Caco-2 (cell line): ENCODE results near the gene TNS3. TPM values are rescaled to one million over a fixed set of nuclear protein-coding genes. Genes with fewer than 3 reads are reported as not detected.
A peak's percentile ranks its signal among the peaks of the same experiment; 100 is the strongest.

Experiments used
- BruUV-seq: library from RNA; stranded (reverse); fragments of 400-500 nt; replicated peaks from 2 replicates; lab custom pipeline; 2021; lab: Mats Ljungman, UMichigan
- CTCF ChIA-PET: fragments of 300-600 bp; sonication (Branson Sonifier 250); formaldehyde crosslinking; loops from one replicate; lab custom pipeline; 2022; ENCODE audit warnings: antibody characterized with exemption; lab: Charles Lee
- POLR2A ChIA-PET: fragments of 300-600 bp; sonication (Branson Sonifier 250); formaldehyde crosslinking; loops from one replicate; lab custom pipeline; 2022; ENCODE audit warnings: antibody characterized with exemption; lab: Charles Lee
- DNase-seq, 2 experiments: peaks; one replicate each; pipeline versions ENCODE4 v3.0.0 to v3.0.0-alpha.2; 2020 to 2022
- H3K27me3 ChIP-seq: replicated peaks from 2 replicates; pipeline ENCODE4 v1.6.0; 2011; ENCODE audit warnings: low read length; ENCODE audit not compliant: control insufficient read depth, insufficient read depth
- H3K36me3 ChIP-seq: 2 replicates; pipeline ENCODE4 v1.5.1; 2011; ENCODE audit warnings: low read length; ENCODE audit not compliant: control insufficient read depth, insufficient read depth
- H3K4me1 ChIP-seq: fragments of 250-450 bp; sonication (Bioruptor Pico); 2 replicates; pipeline ENCODE4 v1.5.1; 2020; ENCODE audit warnings: mild to moderate bottlenecking
- H3K4me3 ChIP-seq: 2 replicates; pipeline ENCODE4 v1.5.1; 2011; ENCODE audit warnings: low read depth, mild to moderate bottlenecking, control low read depth, low read length
- H3K9me3 ChIP-seq: fragments of 250-450 bp; sonication (Bioruptor Pico); 2 replicates; pipeline ENCODE4 v1.5.1; 2020; ENCODE audit warnings: mild to moderate bottlenecking, moderate library complexity
- H3K27ac Mint-ChIP-seq: one replicate; pipeline ENCODE4 v1.8.0; 2022; ENCODE audit warnings: mixed read lengths; ENCODE audit not compliant: unreplicated experiment
- H3K27me3 Mint-ChIP-seq: one replicate; pipeline ENCODE4 v1.8.0; 2022; ENCODE audit warnings: mixed read lengths; ENCODE audit not compliant: insufficient read depth, unreplicated experiment
- H3K36me3 Mint-ChIP-seq: one replicate; pipeline ENCODE4 v1.8.0; 2022; ENCODE audit warnings: mild to moderate bottlenecking, mixed read lengths; ENCODE audit not compliant: insufficient read depth, unreplicated experiment
- H3K4me1 Mint-ChIP-seq: one replicate; pipeline ENCODE4 v1.8.0; 2022; ENCODE audit warnings: low read depth, mixed read lengths; ENCODE audit not compliant: unreplicated experiment
- H3K4me3 Mint-ChIP-seq: one replicate; pipeline ENCODE4 v1.8.0; 2022; ENCODE audit warnings: mild to moderate bottlenecking, moderate library complexity, mixed read lengths; ENCODE audit not compliant: unreplicated experiment
- H3K9me3 Mint-ChIP-seq: one replicate; pipeline ENCODE4 v1.8.0; 2022; ENCODE audit warnings: mixed read lengths; ENCODE audit not compliant: unreplicated experiment
- intact Hi-C: fragments of 100-400 bp; cut with micrococcal nuclease; formaldehyde crosslinking; loops from one replicate; pipeline ENCODE4 v1.10.0; 2022; ENCODE audit not compliant: unreplicated experiment
- total RNA-seq: library from RNA; stranded (reverse); gene quantifications from 2 replicates; pipeline ENCODE4 v1.2.3, GENCODE V29; 2022
- TF ChIP-seq, protein P1 (sequence below), 2 experiments: fragments of 200-600 bp in 1 of 2; IDR thresholded peaks; 1 replicate in 1 of 2; 2 replicates in 1 of 2; pipeline versions ENCODE4 v1.5.1 to v1.8.0; 2011 to 2022; ENCODE audit warnings: antibody characterized with exemption in 1 of 2, control low read depth in 1 of 2, inconsistent platforms in 1 of 2, low read depth in 1 of 2, low read length in 1 of 2, mild to moderate bottlenecking in 1 of 2, moderate library complexity in 1 of 2; ENCODE audit not compliant: insufficient read depth in 1 of 2, severe bottlenecking in 1 of 2, unreplicated experiment in 1 of 2

Gene TNS3
- total RNA-seq, 1 experiment from 2014 or later, result 263 TPM

DNA sequence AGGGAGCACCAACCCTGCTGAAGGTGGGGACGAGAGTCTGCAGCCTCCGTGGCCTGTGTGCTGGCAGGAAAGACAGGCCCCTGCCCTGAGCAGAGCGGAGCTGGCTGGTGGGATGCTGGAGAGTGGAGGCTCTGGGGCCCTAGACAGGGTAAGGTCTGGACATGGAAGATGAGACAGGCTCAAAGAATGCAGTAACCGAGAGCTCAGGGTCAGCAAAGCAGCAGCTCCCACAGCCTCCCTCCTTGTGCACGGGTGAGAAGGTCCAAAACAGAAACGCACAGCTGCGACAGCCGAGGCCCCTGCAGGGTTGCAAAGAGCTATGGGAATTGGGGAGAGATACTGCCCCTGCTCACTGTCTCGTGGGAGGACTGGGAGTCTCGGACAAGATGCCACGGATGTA is 80.5 kb downstream of the TNS3 start:
- peaks cover 57% of the 10 kb centered on the region for H3K4me1 ChIP-seq
- ChIA-PET POLR2A (no interaction called here), CTCF (no interaction called here)
- TF ChIP-seq, protein P1, sequence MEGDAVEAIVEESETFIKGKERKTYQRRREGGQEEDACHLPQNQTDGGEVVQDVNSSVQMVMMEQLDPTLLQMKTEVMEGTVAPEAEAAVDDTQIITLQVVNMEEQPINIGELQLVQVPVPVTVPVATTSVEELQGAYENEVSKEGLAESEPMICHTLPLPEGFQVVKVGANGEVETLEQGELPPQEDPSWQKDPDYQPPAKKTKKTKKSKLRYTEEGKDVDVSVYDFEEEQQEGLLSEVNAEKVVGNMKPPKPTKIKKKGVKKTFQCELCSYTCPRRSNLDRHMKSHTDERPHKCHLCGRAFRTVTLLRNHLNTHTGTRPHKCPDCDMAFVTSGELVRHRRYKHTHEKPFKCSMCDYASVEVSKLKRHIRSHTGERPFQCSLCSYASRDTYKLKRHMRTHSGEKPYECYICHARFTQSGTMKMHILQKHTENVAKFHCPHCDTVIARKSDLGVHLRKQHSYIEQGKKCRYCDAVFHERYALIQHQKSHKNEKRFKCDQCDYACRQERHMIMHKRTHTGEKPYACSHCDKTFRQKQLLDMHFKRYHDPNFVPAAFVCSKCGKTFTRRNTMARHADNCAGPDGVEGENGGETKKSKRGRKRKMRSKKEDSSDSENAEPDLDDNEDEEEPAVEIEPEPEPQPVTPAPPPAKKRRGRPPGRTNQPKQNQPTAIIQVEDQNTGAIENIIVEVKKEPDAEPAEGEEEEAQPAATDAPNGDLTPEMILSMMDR (IDR thresholded peaks at IDR 0.05; ENCODE audit: insufficient read depth in 1 of 2, low read depth in 1 of 2, low read length in 1 of 2, severe bottlenecking in 1 of 2, unreplicated experiment in 1 of 2), result no peak
- DNase-seq, result no peak
- no peaks in the 10 kb centered on the region for H3K27me3 Mint-ChIP-seq
- H3K36me3 Mint-ChIP-seq, result peaks cover 97% of the 10 kb centered on the region
- H3K4me3 ChIP-seq, result no peak overlapping the region
- H3K36me3 ChIP-seq, result peaks cover 2% of the 10 kb centered on the region; the same call in 1 of the 2 replicates
- H3K4me3 Mint-ChIP-seq, result no peak overlapping the region
- intact Hi-C loops, result no loop called here
- no peaks in the 10 kb centered on the region for H3K9me3 Mint-ChIP-seq
- no TSS peak for BruUV-seq
- peaks cover 49% of the 10 kb centered on the region for H3K4me1 Mint-ChIP-seq
- H3K27me3 ChIP-seq, result no peaks in the 10 kb centered on the region
- no peaks in the 10 kb centered on the region for H3K9me3 ChIP-seq
- H3K27ac Mint-ChIP-seq, result no peak overlapping the region

DNA sequence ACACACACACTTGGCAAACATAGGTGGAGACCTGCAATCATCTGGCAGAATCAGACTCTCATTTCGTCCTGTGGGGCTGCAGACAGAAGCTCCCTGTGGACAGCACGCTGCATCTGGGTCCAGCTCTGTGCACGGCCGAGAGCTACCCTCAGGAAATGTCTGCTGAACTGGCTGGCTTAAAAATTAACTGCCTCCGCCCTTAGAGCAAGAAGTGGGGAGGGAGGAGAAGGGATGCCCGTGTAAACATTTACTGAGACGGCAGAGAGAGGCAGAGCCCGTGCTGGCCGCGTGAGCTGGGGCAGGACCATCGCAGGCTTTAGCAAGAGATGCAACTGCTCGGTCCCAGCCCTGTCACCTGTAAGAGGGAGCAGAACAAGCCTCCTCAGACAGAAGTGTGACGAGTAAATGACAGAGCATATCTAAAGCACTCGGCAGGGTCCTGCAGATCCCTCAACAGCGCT is 81.8 kb downstream of the TNS3 start:
- CTCF ChIA-PET, result interaction anchor here (0.6 kb wide), 1 partner anchor 12 kb away, joined by 3 read pairs; no protein-coding TSS in a partner anchor
- no peaks in the 10 kb centered on the region for H3K27me3 ChIP-seq
- Mint-ChIP-seq H3K27me3 (no peaks in the 10 kb centered on the region), H3K9me3 (no peaks in the 10 kb centered on the region), H3K27ac (peak overlapping the region; percentile 20), H3K4me1 (peaks cover 62% of the 10 kb centered on the region), H3K4me3 (no peak overlapping the region), H3K36me3 (peaks cover 97% of the 10 kb centered on the region)
- peaks cover 57% of the 10 kb centered on the region for H3K4me1 ChIP-seq
- no peak for DNase-seq
- BruUV-seq, result no TSS peak
- intact Hi-C loops, result no loop called here
- no peak overlapping the region for H3K4me3 ChIP-seq
- POLR2A ChIA-PET, result no interaction called here
- H3K9me3 ChIP-seq, result no peaks in the 10 kb centered on the region
- peaks cover 2% of the 10 kb centered on the region; the same call in 1 of the 2 replicates for H3K36me3 ChIP-seq
- TF ChIP-seq, protein P1 (IDR thresholded peaks at IDR 0.05; ENCODE audit: insufficient read depth in 1 of 2, low read depth in 1 of 2, low read length in 1 of 2, severe bottlenecking in 1 of 2, unreplicated experiment in 1 of 2), result no peak

DNA sequence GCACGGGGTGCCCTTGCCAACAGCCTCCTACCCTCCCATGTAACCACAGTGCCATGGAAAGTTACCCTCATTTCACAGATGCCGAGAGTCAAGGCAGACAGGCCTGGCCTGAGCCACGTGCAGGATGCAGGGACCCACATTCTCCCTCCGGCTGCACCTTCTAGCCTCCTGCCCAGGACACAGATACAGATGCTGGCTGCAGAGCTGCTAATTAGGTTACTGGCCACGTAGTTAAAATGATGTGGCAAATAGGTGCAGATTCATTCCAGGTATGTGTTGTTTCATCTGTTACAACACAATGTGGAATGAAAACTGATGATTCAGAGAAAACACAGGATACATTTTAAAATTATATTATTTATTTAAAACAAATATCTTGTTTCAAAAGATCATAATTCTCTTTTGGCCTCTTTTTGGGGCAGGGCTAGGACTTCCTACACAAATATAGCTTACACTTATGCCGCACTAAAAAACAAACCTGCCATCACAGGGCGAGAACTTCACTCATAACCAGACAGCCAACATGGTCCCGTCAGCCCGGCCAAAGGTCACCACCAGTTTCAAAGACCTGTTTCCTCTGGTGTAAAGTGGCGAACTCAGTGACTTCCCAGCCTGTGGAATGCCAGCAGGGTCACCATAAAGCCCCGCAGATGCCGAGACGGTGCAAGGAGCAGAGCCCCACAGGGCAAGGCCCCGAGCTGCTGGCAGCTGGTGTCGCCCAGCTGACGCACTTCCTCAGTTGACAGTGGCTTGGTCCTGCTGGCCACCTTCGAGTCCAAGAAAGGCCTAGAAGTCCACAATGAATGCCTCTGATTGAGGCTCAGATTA is 83.5 kb downstream of the TNS3 start:
- H3K27ac Mint-ChIP-seq, result peak overlapping the region; percentile 20
- CTCF ChIA-PET, result no interaction called here

More for the DNA sequence above, 83.5 kb downstream of the TNS3 start:
- intact Hi-C loops, result no loop called here
- BruUV-seq, result no TSS peak
- Mint-ChIP-seq H3K4me1 (peaks cover 74% of the 10 kb centered on the region), H3K4me3 (no peak overlapping the region), H3K27me3 (no peaks in the 10 kb centered on the region), H3K9me3 (no peaks in the 10 kb centered on the region), H3K36me3 (peaks cover 97% of the 10 kb centered on the region)
- H3K27me3 ChIP-seq, result no peaks in the 10 kb centered on the region
- POLR2A ChIA-PET, result no interaction called here
- no peak overlapping the region for H3K4me3 ChIP-seq
- peaks cover 52% of the 10 kb centered on the region for H3K4me1 ChIP-seq
- no peaks in the 10 kb centered on the region; the same call in 1 of the 2 replicates for H3K36me3 ChIP-seq
- TF ChIP-seq, protein P1 (IDR thresholded peaks at IDR 0.05; ENCODE audit: insufficient read depth in 1 of 2, low read depth in 1 of 2, low read length in 1 of 2, severe bottlenecking in 1 of 2, unreplicated experiment in 1 of 2), result no peak
- H3K9me3 ChIP-seq, result no peaks in the 10 kb centered on the region
- peak; percentile 55 to 62 for DNase-seq
